Measurements from ENCODE around the gene PSMC5.
"Not testable (repeated sequence)": the region's sequence is repeated elsewhere in the genome, so short reads cannot be mapped to it uniquely, and the experiment has no call there.

The PSMC5 gene

DNA sequence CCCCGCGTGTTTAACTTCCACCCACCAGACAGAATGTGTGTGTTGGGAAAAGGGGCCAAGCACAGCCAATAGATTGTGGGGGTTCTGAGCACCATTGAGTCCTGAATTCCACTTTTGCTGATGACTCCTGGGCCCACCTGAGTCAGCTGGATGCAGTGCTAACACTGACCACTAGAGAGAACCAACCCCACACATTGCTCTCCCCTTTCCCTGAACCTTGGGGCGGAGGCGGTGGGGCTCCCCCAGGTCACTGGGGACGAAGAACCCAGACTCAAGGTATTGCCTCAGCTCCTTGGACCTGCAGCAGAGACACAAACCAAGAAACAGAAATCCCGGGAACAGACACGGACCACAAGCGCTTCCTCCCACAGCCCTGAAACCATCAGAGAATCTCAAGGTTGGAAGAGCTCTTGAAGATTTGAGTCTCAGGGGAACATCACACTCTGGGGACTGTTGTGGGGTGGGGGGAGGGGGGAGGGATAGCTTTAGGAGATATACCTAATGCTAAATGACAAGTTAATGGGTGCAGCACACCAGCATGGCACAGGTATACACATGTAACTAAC is 46.9 kb downstream of the PSMC5 start:
- H3K4me1 ChIP-seq (ENCODE audit: control insufficient read depth, insufficient read depth, low read length): not testable (repeated sequence)

DNA sequence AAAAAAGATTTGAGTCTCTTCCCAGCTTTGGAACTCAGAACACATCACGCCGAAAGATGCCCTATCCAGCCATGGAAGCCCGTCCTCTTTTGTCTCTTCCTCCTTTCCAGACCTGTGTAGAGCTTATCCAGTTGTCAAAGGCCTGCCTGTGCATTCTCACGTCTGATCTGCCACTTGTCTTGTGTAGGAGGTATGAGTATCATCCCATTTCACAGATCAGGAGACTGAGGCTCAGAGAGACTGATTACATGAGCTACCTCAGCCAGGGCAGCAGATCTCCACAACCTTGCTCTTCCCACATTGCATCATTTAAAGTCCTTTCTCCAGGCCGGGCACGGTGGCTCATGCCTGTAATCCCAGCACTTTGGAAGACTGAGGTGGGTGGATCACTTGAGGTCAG is 47.5 kb downstream of the PSMC5 start:
- H3K4me1 ChIP-seq (ENCODE audit: control insufficient read depth, insufficient read depth, low read length); H3K9me3 ChIP-seq (ENCODE audit: control insufficient read depth, insufficient read depth, low read depth, low read length); H3K27me3 ChIP-seq (ENCODE audit: control insufficient read depth, insufficient read depth, low read length); H3K9ac ChIP-seq (ENCODE audit: low read length); H3K27ac ChIP-seq (ENCODE audit: low read depth, low read length); H3K4me3 ChIP-seq (ENCODE audit: low read depth, low read length); H3K36me3 ChIP-seq (ENCODE audit: control insufficient read depth, insufficient read depth, low read length): not testable (repeated sequence)

More for the DNA sequence above, 46.9 kb downstream of the PSMC5 start:
- not testable (repeated sequence) for H3K9me3 ChIP-seq (ENCODE audit: control insufficient read depth, insufficient read depth, low read depth, low read length); H3K9ac ChIP-seq (ENCODE audit: low read length); H3K36me3 ChIP-seq (ENCODE audit: control insufficient read depth, insufficient read depth, low read length); H3K4me3 ChIP-seq (ENCODE audit: low read depth, low read length); H3K27ac ChIP-seq (ENCODE audit: low read depth, low read length); H3K27me3 ChIP-seq (ENCODE audit: control insufficient read depth, insufficient read depth, low read length)

DNA sequence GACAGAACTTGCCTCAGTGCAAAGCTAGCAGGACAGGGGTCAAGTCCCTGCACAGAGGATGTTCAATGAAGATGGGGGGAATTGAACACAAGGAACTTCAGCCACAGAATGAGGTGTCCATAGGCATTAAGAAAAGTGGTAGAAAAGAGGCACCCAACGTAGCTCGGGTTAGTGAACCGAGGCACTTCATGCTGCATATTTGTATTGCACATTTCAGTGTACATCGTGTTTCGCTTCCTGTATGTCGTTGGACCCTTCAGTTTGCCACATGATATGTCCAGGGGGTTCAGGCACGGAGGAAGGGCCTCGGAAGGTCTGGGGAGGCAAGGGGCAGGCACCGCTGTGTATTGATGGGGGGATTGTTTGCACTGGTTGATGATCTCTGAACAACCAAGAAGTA is 51.2 kb downstream of the PSMC5 start:
- not testable (repeated sequence) for H3K9ac ChIP-seq (ENCODE audit: low read length); H3K4me3 ChIP-seq (ENCODE audit: low read depth, low read length); H3K36me3 ChIP-seq (ENCODE audit: control insufficient read depth, insufficient read depth, low read length); H3K9me3 ChIP-seq (ENCODE audit: control insufficient read depth, insufficient read depth, low read depth, low read length); H3K27ac ChIP-seq (ENCODE audit: low read depth, low read length); H3K27me3 ChIP-seq (ENCODE audit: control insufficient read depth, insufficient read depth, low read length)
- H3K4me1 ChIP-seq (ENCODE audit: control insufficient read depth, insufficient read depth, low read length): peaks cover 14% of the 10 kb centered on the region

DNA sequence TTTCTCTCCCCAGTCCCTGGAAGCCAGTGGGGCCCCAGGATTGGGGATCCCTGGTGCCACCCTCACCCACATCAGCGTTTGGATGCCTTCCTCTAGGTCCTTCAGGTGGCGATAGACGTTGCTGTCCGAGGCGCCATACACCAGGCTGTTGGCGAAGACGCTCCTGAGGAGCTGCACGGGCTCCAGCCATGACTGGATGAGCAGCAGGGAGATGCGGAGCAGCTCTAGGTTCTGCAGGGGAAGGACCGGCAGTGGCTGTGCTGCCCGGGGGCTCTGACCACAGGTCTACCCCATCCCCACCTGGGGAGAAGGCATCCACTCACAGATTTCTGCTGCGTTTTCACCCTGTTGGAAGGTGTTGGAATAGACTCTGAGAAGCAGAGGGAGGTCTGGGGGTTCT is 53.5 kb downstream of the PSMC5 start:
- Histone ChIP-seq H3K9ac (ENCODE audit: low read length) (no peak overlapping the region), H3K4me3 (ENCODE audit: low read depth, low read length) (no peak overlapping the region), H3K9me3 (ENCODE audit: control insufficient read depth, insufficient read depth, low read depth, low read length) (no peaks in the 10 kb centered on the region), H3K36me3 (ENCODE audit: control insufficient read depth, insufficient read depth, low read length) (no peaks in the 10 kb centered on the region), H3K27me3 (ENCODE audit: control insufficient read depth, insufficient read depth, low read length) (no peaks in the 10 kb centered on the region), H3K4me1 (ENCODE audit: control insufficient read depth, insufficient read depth, low read length) (peaks cover 14% of the 10 kb centered on the region), H3K27ac (ENCODE audit: low read depth, low read length) (no peak overlapping the region)

DNA sequence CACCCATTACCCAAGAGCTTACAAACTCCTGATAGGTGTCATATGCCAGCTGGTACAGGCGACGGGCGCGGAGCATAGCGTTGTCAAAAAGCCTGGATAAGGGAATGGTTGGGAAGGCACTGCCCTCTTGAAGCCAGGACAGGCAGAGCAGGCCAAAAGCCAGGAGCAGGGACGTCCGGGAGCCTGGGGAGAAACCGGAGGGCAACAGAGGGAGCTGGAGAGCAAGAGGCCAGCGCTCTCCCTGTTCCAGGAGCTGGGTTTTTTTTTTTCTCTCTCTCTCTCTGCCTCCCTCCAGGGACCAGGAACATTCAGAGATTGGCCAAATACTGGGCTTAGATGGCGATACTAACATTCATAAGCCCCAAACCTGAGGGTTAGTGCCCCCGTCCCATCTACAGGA is 54.1 kb downstream of the PSMC5 start:
- H3K4me3 ChIP-seq (ENCODE audit: low read depth, low read length): peak overlapping the region; percentile 16; the same call in 1 of the 2 replicates

More for the DNA sequence above, 54.1 kb downstream of the PSMC5 start:
- not testable (repeated sequence) for H3K9ac ChIP-seq (ENCODE audit: low read length); H3K27me3 ChIP-seq (ENCODE audit: control insufficient read depth, insufficient read depth, low read length); H3K9me3 ChIP-seq (ENCODE audit: control insufficient read depth, insufficient read depth, low read depth, low read length); H3K36me3 ChIP-seq (ENCODE audit: control insufficient read depth, insufficient read depth, low read length); H3K27ac ChIP-seq (ENCODE audit: low read depth, low read length)
- H3K4me1 ChIP-seq (ENCODE audit: control insufficient read depth, insufficient read depth, low read length): peaks cover 14% of the 10 kb centered on the region
